ENCODE measurements around the gene ISCA2.

The ISCA2 gene

GRCh38 chr14:74514471-74514941, 20.9 kb downstream of the ISCA2 start:
- Histone ChIP-seq H3K9me3 (ENCODE audit: control insufficient read depth, low read length) (no peaks in the 10 kb centered on the region), H3K4me3 (ENCODE audit: insufficient read depth, low read depth, low read length, poor library complexity, severe bottlenecking) (no peak overlapping the region), H3K27me3 (replicated peaks; ENCODE audit: control insufficient read depth, insufficient read depth, low read length, poor library complexity, severe bottlenecking) (no peaks in the 10 kb centered on the region), H3K4me1 (ENCODE audit: control insufficient read depth, insufficient read depth, low read length, poor library complexity, severe bottlenecking) (no peaks in the 10 kb centered on the region), H3K27ac (ENCODE audit: insufficient read depth, low read length, poor library complexity, severe bottlenecking) (no peak overlapping the region), H3K36me3 (ENCODE audit: control insufficient read depth, insufficient read depth, low read length) (no peaks in the 10 kb centered on the region)
- DNase-seq: no peak

GRCh38 chr14:74515891-74516412, 22.4 kb downstream of the ISCA2 start:
- H3K36me3 ChIP-seq (ENCODE audit: control insufficient read depth, insufficient read depth, low read length): no peaks in the 10 kb centered on the region
- H3K4me1 ChIP-seq (ENCODE audit: control insufficient read depth, insufficient read depth, low read length, poor library complexity, severe bottlenecking): no peaks in the 10 kb centered on the region

GRCh38 chr14:74516451-74517160, 23.0 kb downstream of the ISCA2 start:
- no peaks in the 10 kb centered on the region for H3K4me1 ChIP-seq (ENCODE audit: control insufficient read depth, insufficient read depth, low read length, poor library complexity, severe bottlenecking)
- no peaks in the 10 kb centered on the region for H3K36me3 ChIP-seq (ENCODE audit: control insufficient read depth, insufficient read depth, low read length)
- H3K27ac ChIP-seq (ENCODE audit: insufficient read depth, low read length, poor library complexity, severe bottlenecking): no peak overlapping the region
- no peaks in the 10 kb centered on the region for H3K27me3 ChIP-seq (replicated peaks; ENCODE audit: control insufficient read depth, insufficient read depth, low read length, poor library complexity, severe bottlenecking)
- DNase-seq: no peak
- H3K4me3 ChIP-seq (ENCODE audit: insufficient read depth, low read depth, low read length, poor library complexity, severe bottlenecking): no peak overlapping the region
- H3K9me3 ChIP-seq (ENCODE audit: control insufficient read depth, low read length): no peaks in the 10 kb centered on the region

More at GRCh38 chr14:74515891-74516412, 22.4 kb downstream of the ISCA2 start:
- Histone ChIP-seq H3K27ac (ENCODE audit: insufficient read depth, low read length, poor library complexity, severe bottlenecking) (no peak overlapping the region), H3K9me3 (ENCODE audit: control insufficient read depth, low read length) (no peaks in the 10 kb centered on the region), H3K27me3 (replicated peaks; ENCODE audit: control insufficient read depth, insufficient read depth, low read length, poor library complexity, severe bottlenecking) (no peaks in the 10 kb centered on the region), H3K4me3 (ENCODE audit: insufficient read depth, low read depth, low read length, poor library complexity, severe bottlenecking) (no peak overlapping the region)
- no peak for DNase-seq

- H3K4me3 ChIP-seq (ENCODE audit: insufficient read depth, low read depth, low read length, poor library complexity, severe bottlenecking): no peak overlapping the region
- H3K27me3 ChIP-seq (replicated peaks; ENCODE audit: control insufficient read depth, insufficient read depth, low read length, poor library complexity, severe bottlenecking): no peaks in the 10 kb centered on the region
- no peak overlapping the region for H3K27ac ChIP-seq (ENCODE audit: insufficient read depth, low read length, poor library complexity, severe bottlenecking)
- H3K36me3 ChIP-seq (ENCODE audit: control insufficient read depth, insufficient read depth, low read length): no peaks in the 10 kb centered on the region
- H3K9me3 ChIP-seq (ENCODE audit: control insufficient read depth, low read length): no peaks in the 10 kb centered on the region
- no peaks in the 10 kb centered on the region for H3K4me1 ChIP-seq (ENCODE audit: control insufficient read depth, insufficient read depth, low read length, poor library complexity, severe bottlenecking)
- DNase-seq: no peak
Measured at GRCh38 chr14:74517731-74518130, 24.2 kb downstream of the ISCA2 start.

- Histone ChIP-seq H3K27ac (ENCODE audit: insufficient read depth, low read length, poor library complexity, severe bottlenecking) (no peak overlapping the region), H3K4me1 (ENCODE audit: control insufficient read depth, insufficient read depth, low read length, poor library complexity, severe bottlenecking) (no peaks in the 10 kb centered on the region), H3K27me3 (replicated peaks; ENCODE audit: control insufficient read depth, insufficient read depth, low read length, poor library complexity, severe bottlenecking) (no peaks in the 10 kb centered on the region), H3K36me3 (ENCODE audit: control insufficient read depth, insufficient read depth, low read length) (no peaks in the 10 kb centered on the region), H3K9me3 (ENCODE audit: control insufficient read depth, low read length) (no peaks in the 10 kb centered on the region), H3K4me3 (ENCODE audit: insufficient read depth, low read depth, low read length, poor library complexity, severe bottlenecking) (no peak overlapping the region)
- no peak for DNase-seq
Measured at GRCh38 chr14:74518221-74518620, 24.7 kb downstream of the ISCA2 start.

DNA sequence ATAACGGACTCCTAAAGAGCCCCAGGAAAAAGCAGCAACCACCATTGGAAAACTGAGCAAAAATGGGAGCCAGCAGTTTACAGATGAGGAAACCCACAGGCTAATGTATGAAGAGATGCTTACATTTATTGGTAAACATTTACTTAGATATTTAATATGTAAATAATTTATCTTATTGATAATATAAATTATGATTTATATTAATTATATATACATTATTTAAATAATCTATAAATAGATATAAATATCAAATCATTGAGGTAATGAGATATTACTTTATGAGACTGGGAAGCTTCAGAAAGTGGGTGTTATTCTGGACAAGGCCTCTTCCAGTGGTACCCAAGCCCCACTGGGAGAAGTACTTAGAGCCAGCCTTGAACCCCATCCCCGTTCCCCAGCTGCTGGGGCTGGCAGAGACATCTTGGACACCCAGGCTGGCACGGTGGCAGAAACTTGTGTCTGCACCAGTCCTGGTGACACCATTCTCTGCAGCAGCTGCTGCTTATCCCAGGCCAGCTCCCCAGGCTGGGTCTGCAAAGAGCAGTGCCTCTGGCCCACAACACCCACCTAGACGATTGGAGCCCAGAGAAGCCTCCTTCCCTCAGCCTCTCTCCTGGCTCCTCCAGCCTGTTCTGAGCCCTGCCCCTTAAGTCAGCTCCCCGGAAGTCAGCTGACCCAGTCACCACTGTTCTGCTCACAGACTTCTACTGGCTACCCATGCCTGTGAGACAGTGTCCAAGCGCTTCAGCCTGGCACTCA, 25.9 kb downstream of the ISCA2 start:
- Histone ChIP-seq H3K36me3 (ENCODE audit: control insufficient read depth, insufficient read depth, low read length) (no peaks in the 10 kb centered on the region), H3K27me3 (replicated peaks; ENCODE audit: control insufficient read depth, insufficient read depth, low read length, poor library complexity, severe bottlenecking) (no peaks in the 10 kb centered on the region), H3K27ac (ENCODE audit: insufficient read depth, low read length, poor library complexity, severe bottlenecking) (no peak overlapping the region), H3K4me3 (ENCODE audit: insufficient read depth, low read depth, low read length, poor library complexity, severe bottlenecking) (no peak overlapping the region), H3K4me1 (ENCODE audit: control insufficient read depth, insufficient read depth, low read length, poor library complexity, severe bottlenecking) (no peaks in the 10 kb centered on the region), H3K9me3 (ENCODE audit: control insufficient read depth, low read length) (no peaks in the 10 kb centered on the region)
- DNase-seq: no peak

DNA sequence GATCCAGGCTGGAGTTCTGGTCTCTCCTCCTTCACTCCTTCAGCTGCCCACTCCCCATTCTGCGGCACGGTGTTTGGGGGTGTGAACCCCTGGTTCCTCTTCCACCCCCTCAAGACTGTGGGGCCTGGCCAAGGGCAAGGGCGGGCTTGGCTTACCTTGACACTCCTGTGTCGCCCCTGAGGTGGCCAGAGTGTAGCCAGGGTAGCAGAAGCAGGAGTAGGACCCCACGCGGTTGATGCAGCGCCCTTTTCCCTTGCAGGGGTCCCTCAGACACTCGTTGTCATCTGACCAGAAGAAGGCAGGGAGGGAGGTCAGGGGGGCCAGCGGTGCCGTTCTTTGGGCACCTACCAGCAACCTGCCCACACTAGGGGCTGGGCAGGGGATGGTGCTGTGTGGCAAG, 28.2 kb downstream of the ISCA2 start:
- H3K36me3 ChIP-seq (ENCODE audit: control insufficient read depth, insufficient read depth, low read length): no peaks in the 10 kb centered on the region
- no peak overlapping the region for H3K4me3 ChIP-seq (ENCODE audit: insufficient read depth, low read depth, low read length, poor library complexity, severe bottlenecking)
- H3K27ac ChIP-seq (ENCODE audit: insufficient read depth, low read length, poor library complexity, severe bottlenecking): no peak overlapping the region
- DNase-seq: no peak
- H3K27me3 ChIP-seq (replicated peaks; ENCODE audit: control insufficient read depth, insufficient read depth, low read length, poor library complexity, severe bottlenecking): no peaks in the 10 kb centered on the region
- H3K9me3 ChIP-seq (ENCODE audit: control insufficient read depth, low read length): no peaks in the 10 kb centered on the region
- no peaks in the 10 kb centered on the region for H3K4me1 ChIP-seq (ENCODE audit: control insufficient read depth, insufficient read depth, low read length, poor library complexity, severe bottlenecking)

GRCh38 chr14:74522740-74523139, 29.2 kb downstream of the ISCA2 start:
- Histone ChIP-seq H3K4me3 (ENCODE audit: insufficient read depth, low read depth, low read length, poor library complexity, severe bottlenecking) (no peak overlapping the region), H3K27me3 (replicated peaks; ENCODE audit: control insufficient read depth, insufficient read depth, low read length, poor library complexity, severe bottlenecking) (no peaks in the 10 kb centered on the region), H3K4me1 (ENCODE audit: control insufficient read depth, insufficient read depth, low read length, poor library complexity, severe bottlenecking) (no peaks in the 10 kb centered on the region), H3K9me3 (ENCODE audit: control insufficient read depth, low read length) (no peaks in the 10 kb centered on the region), H3K27ac (ENCODE audit: insufficient read depth, low read length, poor library complexity, severe bottlenecking) (no peak overlapping the region), H3K36me3 (ENCODE audit: control insufficient read depth, insufficient read depth, low read length) (no peaks in the 10 kb centered on the region)
- DNase-seq: no peak

DNA sequence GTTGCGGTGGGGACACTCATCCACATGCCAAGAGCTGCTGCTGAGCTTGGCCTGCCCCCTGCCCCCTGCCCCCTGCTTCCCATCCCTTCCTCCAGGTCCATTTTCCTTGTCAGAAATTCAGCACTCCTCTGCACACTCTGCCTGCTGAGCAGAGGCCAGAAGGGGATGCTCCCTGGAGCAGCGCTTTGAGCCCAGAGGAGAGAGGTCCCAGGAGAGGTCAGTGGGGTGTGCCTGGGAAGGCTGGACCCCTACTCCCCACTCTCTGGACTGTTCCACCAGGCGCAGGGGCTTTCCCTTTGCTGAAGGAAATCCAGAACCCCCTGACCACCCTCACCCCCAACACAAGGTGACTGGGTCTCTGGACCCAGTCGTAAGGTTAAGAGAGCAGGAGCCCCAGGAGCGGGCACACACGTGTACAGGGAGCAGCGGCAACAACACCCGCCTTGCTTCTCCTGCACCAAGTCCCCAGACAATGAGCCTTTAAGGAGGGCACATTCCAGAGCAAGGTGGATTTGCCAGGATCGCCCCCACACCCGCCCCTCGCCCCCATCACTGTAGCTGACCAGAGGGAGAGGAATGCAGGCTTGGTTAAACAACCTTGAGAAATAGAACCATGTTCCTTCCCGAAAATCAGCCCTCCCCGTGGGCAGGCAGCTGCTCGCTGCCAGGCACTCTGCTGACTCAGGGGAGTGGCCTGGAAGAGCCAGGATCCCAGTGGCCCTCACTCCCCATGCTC, 30.7 kb downstream of the ISCA2 start:
- Histone ChIP-seq H3K9me3 (ENCODE audit: control insufficient read depth, low read length) (no peaks in the 10 kb centered on the region), H3K27me3 (replicated peaks; ENCODE audit: control insufficient read depth, insufficient read depth, low read length, poor library complexity, severe bottlenecking) (no peaks in the 10 kb centered on the region), H3K4me3 (ENCODE audit: insufficient read depth, low read depth, low read length, poor library complexity, severe bottlenecking) (no peak overlapping the region), H3K27ac (ENCODE audit: insufficient read depth, low read length, poor library complexity, severe bottlenecking) (no peak overlapping the region), H3K4me1 (ENCODE audit: control insufficient read depth, insufficient read depth, low read length, poor library complexity, severe bottlenecking) (no peaks in the 10 kb centered on the region), H3K36me3 (ENCODE audit: control insufficient read depth, insufficient read depth, low read length) (no peaks in the 10 kb centered on the region)
- no peak for DNase-seq

GRCh38 chr14:74524812-74525135, 31.2 kb downstream of the ISCA2 start:
- no peaks in the 10 kb centered on the region for H3K9me3 ChIP-seq (ENCODE audit: control insufficient read depth, low read length)
- no peak for DNase-seq

More at GRCh38 chr14:74524812-74525135, 31.2 kb downstream of the ISCA2 start:
- Histone ChIP-seq H3K4me3 (ENCODE audit: insufficient read depth, low read depth, low read length, poor library complexity, severe bottlenecking) (no peak overlapping the region), H3K27me3 (replicated peaks; ENCODE audit: control insufficient read depth, insufficient read depth, low read length, poor library complexity, severe bottlenecking) (no peaks in the 10 kb centered on the region), H3K4me1 (ENCODE audit: control insufficient read depth, insufficient read depth, low read length, poor library complexity, severe bottlenecking) (no peaks in the 10 kb centered on the region), H3K27ac (ENCODE audit: insufficient read depth, low read length, poor library complexity, severe bottlenecking) (no peak overlapping the region), H3K36me3 (ENCODE audit: control insufficient read depth, insufficient read depth, low read length) (no peaks in the 10 kb centered on the region)

Measured in effector memory CD4-positive, alpha-beta T cell (primary cell).